Measurements from ENCODE around the gene FGD2. TPM values are rescaled to one million over a fixed set of nuclear protein-coding genes. Genes with fewer than 3 reads are reported as not detected.

The FGD2 gene
- total and polyA plus RNA-seq, 12 donors, result 1.0 to 22.1 (median 2.5) TPM

- Histone ChIP-seq H3K27ac (no peak overlapping the region), H3K4me3 (no peak overlapping the region), H3K4me1 (peaks cover 0 to 23% (median 0%) of the 10 kb centered on the region in 9 donors), H3K9me3 (no peaks in the 10 kb centered on the region), H3K36me3 (no peaks in the 10 kb centered on the region), H3K27me3 (no peaks in the 10 kb centered on the region)
- no peak for TF ChIP-seq CTCF (IDR thresholded peaks at IDR 0.05)
- peak in 2 of 8 donors; percentile 27 to 43 for ATAC-seq
- intact Hi-C loops (cut with DNase I), result no loop called here
- 76 to 81% methylated on average over 11 of the region's 11 CpGs for WGBS, 2 donors
- DNase-seq, result no peak
These were observed 1.1 kb upstream of the FGD2 start for GRCh38 chr6:37004044-37004980.

DNA sequence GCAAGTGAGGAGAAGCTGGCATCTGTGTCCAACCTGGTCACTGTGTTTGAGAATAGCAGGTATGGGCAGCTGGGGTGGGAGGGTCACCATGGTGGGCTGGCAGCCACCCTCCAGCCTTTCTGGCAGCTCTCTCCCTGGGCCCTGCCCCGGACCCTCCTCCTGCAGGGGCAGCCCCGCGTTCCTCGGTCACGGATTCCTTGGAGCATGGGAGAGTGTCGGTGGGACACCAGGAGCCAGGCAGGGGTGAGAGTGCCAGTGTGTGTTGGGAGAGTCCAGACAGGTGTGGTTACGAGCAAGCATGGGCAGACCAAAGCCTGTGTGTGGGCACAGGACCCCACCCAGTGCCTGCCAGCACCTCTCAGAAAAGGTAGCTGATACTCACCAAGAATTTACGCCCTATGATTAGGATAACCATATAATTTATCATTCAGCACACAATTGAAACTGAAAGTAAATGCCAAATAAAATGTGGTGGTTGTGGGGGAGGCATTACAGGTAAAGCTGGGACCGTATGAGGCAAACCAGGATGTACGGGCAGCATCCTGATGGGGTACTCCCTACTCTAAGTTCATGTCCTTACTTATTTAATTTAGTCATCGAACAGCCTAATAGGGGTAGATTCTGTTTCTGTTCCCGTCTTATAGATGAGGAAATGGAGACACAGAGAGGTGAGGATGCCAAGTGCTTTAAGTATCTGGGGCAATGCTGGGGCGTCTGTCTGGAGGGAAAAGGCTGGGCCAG, 542 bp downstream of the FGD2 start:
- H3K4me3 ChIP-seq, result peak overlapping the region in 7 of 10 donors; percentile 21 to 60 (median 40)
- WGBS, 2 donors, result 85 to 90% methylated on average over 13 of the region's 13 CpGs
- no peak for DNase-seq
- no peak for TF ChIP-seq CTCF (IDR thresholded peaks at IDR 0.05)
- intact Hi-C loops (cut with DNase I), result no loop called here
- H3K36me3 ChIP-seq, result no peaks in the 10 kb centered on the region
- H3K9me3 ChIP-seq, result no peaks in the 10 kb centered on the region
- no peaks in the 10 kb centered on the region for H3K27me3 ChIP-seq
- H3K27ac ChIP-seq, result peak overlapping the region in 5 of 10 donors; percentile 1 to 86 (median 48)
- ATAC-seq, result no peak
- H3K4me1 ChIP-seq, result peaks cover 0 to 27% (median 0%) of the 10 kb centered on the region in 9 donors

DNA sequence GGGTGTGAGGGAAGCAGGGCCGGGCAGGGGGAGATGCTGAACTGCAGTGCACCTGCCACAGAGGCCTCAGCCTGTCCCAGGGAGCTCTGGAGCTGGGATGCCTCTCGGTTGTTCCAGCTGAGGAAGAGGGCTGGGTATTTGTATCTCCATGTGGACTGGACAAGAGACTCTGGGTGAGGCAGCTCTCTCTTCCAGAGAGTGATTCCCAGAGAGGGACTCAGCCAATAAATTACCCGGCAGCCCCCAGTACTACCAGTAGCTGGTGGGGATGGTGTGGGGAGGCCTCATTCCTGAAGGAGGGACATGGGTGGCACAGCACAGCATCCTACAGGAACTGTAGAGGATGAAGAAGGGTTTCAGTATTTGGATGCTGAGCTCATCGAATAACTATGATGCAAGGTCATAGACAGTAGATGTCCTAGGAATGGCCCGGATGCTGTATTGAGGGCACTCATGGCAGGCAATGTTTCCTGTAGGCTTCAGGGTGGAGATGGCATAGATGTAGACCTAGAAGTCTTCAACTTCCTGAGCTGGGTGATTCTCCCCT, 1.4 kb downstream of the FGD2 start:
- Histone ChIP-seq H3K4me3 (peak overlapping the region in 7 of 10 donors; percentile 21 to 60 (median 40)), H3K9me3 (no peaks in the 10 kb centered on the region), H3K4me1 (peaks cover 0 to 27% (median 0%) of the 10 kb centered on the region in 9 donors), H3K36me3 (peaks cover 0 to 4% (median 0%) of the 10 kb centered on the region in 9 donors), H3K27ac (peak overlapping the region in 4 of 10 donors; percentile 1 to 86 (median 54)), H3K27me3 (no peaks in the 10 kb centered on the region)
- intact Hi-C loops (cut with DNase I), result no loop called here
- 70 to 78% methylated on average over 5 of the region's 5 CpGs for WGBS, 2 donors
- peak in 6 of 8 donors; percentile 6 to 73 (median 51) for ATAC-seq
- no peak for DNase-seq
- no peak for TF ChIP-seq CTCF (IDR thresholded peaks at IDR 0.05)
